Loucy (cell line): ENCODE results near the gene NUAK2.

Source experiments
- H2AFZ ChIP-seq: fragments of 200-600 bp; sonication (generic); 2 replicates; pipeline ENCODE4 v1.6.0; 2016; ENCODE audit warnings: antibody characterized with exemption, mild to moderate bottlenecking, low read length, moderate library complexity
- H3F3A ChIP-seq: fragments of 200-600 bp; 2 replicates; pipeline ENCODE4 v1.6.0; 2016; ENCODE audit warnings: antibody characterized with exemption, low read depth, mild to moderate bottlenecking
- H3K27me3 ChIP-seq: fragments of 200-600 bp; sonication (generic); 2 replicates; pipeline ENCODE4 v1.6.1; 2014; ENCODE audit warnings: low read length, mild to moderate bottlenecking; ENCODE audit not compliant: insufficient read depth, poor library complexity, severe bottlenecking
- H3K36me3 ChIP-seq: fragments of 200-600 bp; sonication (generic); 2 replicates; pipeline ENCODE4 v1.6.1; 2016; ENCODE audit warnings: low read length; ENCODE audit not compliant: insufficient read depth
- H3K4me1 ChIP-seq: fragments of 200-600 bp; sonication (generic); 2 replicates; pipeline ENCODE4 v1.5.1; 2014; ENCODE audit warnings: low read length, mild to moderate bottlenecking; ENCODE audit not compliant: insufficient read depth, poor library complexity, severe bottlenecking
- H3K4me2 ChIP-seq: fragments of 200-600 bp; sonication (generic); 2 replicates; pipeline ENCODE4 v1.6.0; 2014; ENCODE audit warnings: antibody characterized with exemption, low read length, low read depth, mild to moderate bottlenecking; ENCODE audit not compliant: poor library complexity, severe bottlenecking
- H3K4me3 ChIP-seq: fragments of 200-600 bp; sonication (generic); 2 replicates; pipeline ENCODE4 v1.5.1; 2014; ENCODE audit warnings: low read length, mild to moderate bottlenecking, mixed read lengths; ENCODE audit not compliant: poor library complexity, severe bottlenecking
- H3K79me2 ChIP-seq: fragments of 200-600 bp; sonication (generic); 2 replicates; pipeline ENCODE4 v1.6.1; 2014; ENCODE audit warnings: low read length; ENCODE audit not compliant: insufficient read depth
- H3K9ac ChIP-seq: fragments of 200-600 bp; sonication (generic); 2 replicates; pipeline ENCODE4 v1.6.0; 2014; ENCODE audit warnings: mild to moderate bottlenecking, low read depth, low read length, moderate library complexity; ENCODE audit not compliant: poor library complexity, severe bottlenecking
- H3K9me2 ChIP-seq: fragments of 200-600 bp; sonication (generic); replicated peaks from 2 replicates; pipeline ENCODE4 v1.6.1; 2016; ENCODE audit warnings: low read depth, low read length, mixed read lengths
- H3K9me3 ChIP-seq: fragments of 200-600 bp; sonication (generic); 2 replicates; pipeline ENCODE4 v1.6.1; 2014; ENCODE audit warnings: mild to moderate bottlenecking, antibody characterized with exemption, low read length, low read depth; ENCODE audit not compliant: insufficient read depth
- H4K20me1 ChIP-seq: fragments of 200-600 bp; sonication (generic); 2 replicates; pipeline ENCODE4 v1.6.0; 2014; ENCODE audit warnings: antibody characterized with exemption, low read length, mild to moderate bottlenecking; ENCODE audit not compliant: insufficient read depth, poor library complexity, severe bottlenecking
- CTCF ChIP-seq: fragments of 200-600 bp; sonication (generic); conservative IDR thresholded peaks from 2 replicates; pipeline ENCODE4 v1.5.1; 2014; ENCODE audit warnings: mild to moderate bottlenecking, antibody characterized with exemption, low read length
- EZH2phosphoT487 ChIP-seq: fragments of 200-600 bp; IDR thresholded peaks from 2 replicates; pipeline ENCODE4 v1.6.1; 2018; ENCODE audit warnings: antibody characterized with exemption, mild to moderate bottlenecking, moderate library complexity, borderline replicate concordance

The NUAK2 gene

DNA sequence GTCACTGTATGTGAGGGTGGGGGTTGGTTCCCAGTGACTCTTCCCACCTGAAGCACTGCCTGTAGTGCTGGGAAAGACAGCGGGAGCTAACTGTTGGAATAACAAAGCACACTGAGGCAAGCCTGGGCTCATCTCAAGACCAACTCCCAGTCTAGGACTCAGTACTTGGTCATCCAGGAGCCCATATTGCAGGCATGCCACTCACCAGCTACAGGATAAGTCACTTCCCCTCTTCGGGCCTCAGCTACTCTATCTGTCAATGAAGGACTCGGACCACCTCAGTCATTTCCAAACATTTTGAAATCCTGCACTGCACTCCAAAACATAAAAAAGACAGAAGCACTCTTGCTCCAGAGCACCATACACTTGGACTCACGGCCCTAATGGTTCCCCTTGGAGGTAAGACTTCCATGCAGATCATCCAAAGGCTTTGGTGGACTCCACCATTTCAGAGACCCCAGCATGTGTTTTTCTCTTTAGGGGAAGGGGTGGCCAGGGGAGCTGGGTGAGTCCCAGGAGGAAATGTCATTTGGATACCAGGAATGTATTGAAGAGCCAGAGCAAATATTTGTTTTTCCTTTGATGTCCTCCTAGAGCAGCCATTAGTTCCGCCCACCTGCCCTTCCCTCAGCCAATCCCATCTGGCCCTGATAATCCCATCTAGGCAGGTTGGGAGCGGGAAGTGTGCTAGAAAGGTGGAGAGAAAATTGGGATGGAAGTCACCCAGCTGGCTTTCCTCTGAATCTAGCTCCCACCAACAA lies 3.1 kb downstream of the NUAK2 start:
- H3K36me3 ChIP-seq = no peaks in the 10 kb centered on the region
- no peak overlapping the region for H3K4me3 ChIP-seq
- no peak overlapping the region for H2AFZ ChIP-seq
- H3K4me1 ChIP-seq = peaks cover 19% of the 10 kb centered on the region
- TF ChIP-seq CTCF (no peak), EZH2phosphoT487 (no peak)
- no peaks in the 10 kb centered on the region for H3K79me2 ChIP-seq
- no peaks in the 10 kb centered on the region for H3F3A ChIP-seq
- H3K9ac ChIP-seq = no peak overlapping the region
- H4K20me1 ChIP-seq = no peaks in the 10 kb centered on the region
- no peaks in the 10 kb centered on the region for H3K9me3 ChIP-seq
- no peaks in the 10 kb centered on the region for H3K9me2 ChIP-seq
- no peaks in the 10 kb centered on the region for H3K27me3 ChIP-seq
- H3K4me2 ChIP-seq = no peak overlapping the region

DNA sequence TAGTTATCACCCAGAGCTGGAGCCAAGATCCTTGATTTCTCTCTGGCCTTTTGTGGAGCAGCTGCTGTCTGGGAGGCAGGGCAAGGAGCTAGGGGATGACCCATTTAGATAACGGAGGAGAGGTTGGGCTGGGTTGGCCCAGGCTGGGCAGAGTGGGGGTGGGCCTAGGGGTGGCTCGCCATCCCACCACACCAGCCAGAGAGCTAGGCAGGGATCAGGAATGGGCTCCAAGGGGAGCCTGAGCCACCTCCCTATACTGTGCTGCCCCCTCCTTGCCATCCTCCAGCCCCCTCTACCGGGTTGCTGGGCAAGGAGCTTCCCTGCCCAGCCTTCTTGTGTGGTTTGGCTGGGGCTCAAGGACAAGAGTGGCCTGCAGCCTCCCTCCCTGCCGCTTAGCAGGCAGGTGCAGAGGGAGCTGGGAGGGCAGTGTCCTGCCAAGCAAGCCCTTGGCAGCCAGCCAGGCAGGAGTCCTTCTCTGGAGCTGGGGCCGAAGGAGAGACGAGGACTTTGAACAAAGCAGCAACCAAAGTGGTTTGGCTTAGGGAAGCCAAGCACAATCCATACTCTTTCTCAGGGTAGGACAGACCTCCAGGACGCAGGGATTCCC lies 4.1 kb downstream of the NUAK2 start:
- Histone ChIP-seq H3F3A (no peaks in the 10 kb centered on the region), H3K9me2 (no peaks in the 10 kb centered on the region), H3K9me3 (no peaks in the 10 kb centered on the region), H2AFZ (no peak overlapping the region), H3K4me2 (no peak overlapping the region), H3K4me1 (peaks cover 23% of the 10 kb centered on the region), H3K4me3 (no peak overlapping the region), H3K27me3 (no peaks in the 10 kb centered on the region), H3K36me3 (no peaks in the 10 kb centered on the region), H3K9ac (no peak overlapping the region), H4K20me1 (no peaks in the 10 kb centered on the region), H3K79me2 (no peaks in the 10 kb centered on the region)
- no peak for TF ChIP-seq CTCF
- TF ChIP-seq EZH2phosphoT487 = no peak

DNA sequence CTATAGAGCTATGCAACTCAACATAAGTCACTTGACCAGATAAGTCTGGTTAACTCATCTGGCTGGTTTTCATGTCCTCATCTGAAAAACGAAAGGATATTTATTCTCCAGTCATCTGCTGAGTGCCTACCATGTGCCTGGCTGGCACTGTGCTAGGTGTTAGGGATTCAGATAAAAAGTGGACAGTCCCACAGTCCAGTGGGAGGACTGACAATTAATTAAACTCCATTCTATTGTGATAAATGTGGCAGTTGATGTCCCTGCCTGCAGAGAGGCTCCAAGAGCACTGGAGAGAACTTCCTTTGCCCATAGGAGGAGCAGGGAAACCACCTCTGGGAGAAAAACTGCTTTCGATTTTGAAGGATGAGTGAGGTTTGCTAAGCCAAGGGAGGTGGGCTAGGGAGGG lies 5.4 kb downstream of the NUAK2 start:
- no peaks in the 10 kb centered on the region for H3K9me3 ChIP-seq
- H3K4me3 ChIP-seq = no peak overlapping the region
- no peak overlapping the region for H2AFZ ChIP-seq
- H3K4me2 ChIP-seq = peak overlapping the region; percentile 16
- peaks cover 20% of the 10 kb centered on the region for H3K4me1 ChIP-seq
- no peaks in the 10 kb centered on the region for H3K79me2 ChIP-seq
- no peaks in the 10 kb centered on the region for H3F3A ChIP-seq
- no peaks in the 10 kb centered on the region for H3K27me3 ChIP-seq
- no peaks in the 10 kb centered on the region for H3K36me3 ChIP-seq
- H3K9me2 ChIP-seq = no peaks in the 10 kb centered on the region
- TF ChIP-seq EZH2phosphoT487 (no peak), CTCF (no peak)
- no peak overlapping the region for H3K9ac ChIP-seq
- H4K20me1 ChIP-seq = no peaks in the 10 kb centered on the region
